AG08396 (cell line): ENCODE results near the gene RAB3GAP1.
A peak's percentile ranks its signal among the peaks of the same experiment; 100 is the strongest.
"Not testable (repeated sequence)": the region's sequence is repeated elsewhere in the genome, so short reads cannot be mapped to it uniquely, and the experiment has no call there.

Experiments used
- DNase-seq: peaks from one replicate; pipeline ENCODE4 v3.0.0; 2012; ENCODE audit warnings: low spot score, mixed read lengths

RAB3GAP1 gene

GRCh38 chr2:135052042-135052876 lies at the start of gene RAB3GAP1:
TSS of gene RAB3GAP1 (plus strand) at chr2:135052292. CDS start at chr2:135052308, 16 bp downstream.
- peak; percentile 89 for DNase-seq

- DNase-seq: no peak
Measured at GRCh38 chr2:135002836-135003235, 49.3 kb upstream of the RAB3GAP1 start.

GRCh38 chr2:135004005-135004746 lies 47.9 kb upstream of the RAB3GAP1 start:
- DNase-seq: peak; percentile 86

- no peak for DNase-seq
Measured at GRCh38 chr2:135005753-135006152, 46.3 kb upstream of the RAB3GAP1 start.

- DNase-seq: no peak
Measured at GRCh38 chr2:135009339-135009738, 42.8 kb upstream of the RAB3GAP1 start.

GRCh38 chr2:135010200-135010942 lies 41.7 kb upstream of the RAB3GAP1 start:
- DNase-seq: no peak

- DNase-seq: no peak
Measured at GRCh38 chr2:135011633-135012032, 40.5 kb upstream of the RAB3GAP1 start.

GRCh38 chr2:135021618-135022017 lies 30.5 kb upstream of the RAB3GAP1 start:
- DNase-seq: no peak

GRCh38 chr2:135022952-135023880 lies 28.9 kb upstream of the RAB3GAP1 start:
- DNase-seq: no peak

- no peak for DNase-seq
Measured at GRCh38 chr2:135023886-135024485, 28.1 kb upstream of the RAB3GAP1 start.

GRCh38 chr2:135029481-135030134 lies 22.5 kb upstream of the RAB3GAP1 start:
- DNase-seq: no peak

- peak; percentile 60 for DNase-seq
Measured at GRCh38 chr2:135030826-135031225, 21.3 kb upstream of the RAB3GAP1 start.

GRCh38 chr2:135033216-135033615 lies 18.9 kb upstream of the RAB3GAP1 start:
- DNase-seq: not testable (repeated sequence)

- peak; percentile 46 for DNase-seq
Measured at GRCh38 chr2:135037831-135038230, 14.3 kb upstream of the RAB3GAP1 start.

GRCh38 chr2:135043345-135043744 lies 8.7 kb upstream of the RAB3GAP1 start:
- no peak for DNase-seq

GRCh38 chr2:135047300-135047699 lies 4.8 kb upstream of the RAB3GAP1 start, which contains the start of gene MAP3K19:
TSS of gene MAP3K19 (minus strand) at chr2:135047447. CDS start at chr2:135024647, 22,800 bp downstream.
- no peak for DNase-seq

GRCh38 chr2:135048122-135048521 lies 4.0 kb upstream of the RAB3GAP1 start:
- DNase-seq: no peak

GRCh38 chr2:135050132-135050531 lies 2.0 kb upstream of the RAB3GAP1 start:
- no peak for DNase-seq

- DNase-seq: no peak
Measured at GRCh38 chr2:135050684-135051083, 1.4 kb upstream of the RAB3GAP1 start.

- DNase-seq: no peak
Measured at GRCh38 chr2:135052997-135053474, 944 bp downstream of the RAB3GAP1 start.
